WTC11 (cell line): ENCODE measurements around the gene VARS2. TPM values are rescaled to one million over a fixed set of nuclear protein-coding genes. Genes with fewer than 3 reads are reported as not detected.

Experiments
- ATAC-seq: fragments of 200-7000 bp; cut with Tn5 transposase; 2 replicates; pipeline ENCODE4 v1.10.0; 2021; ENCODE audit warnings: mild to moderate bottlenecking, moderate library complexity
- CTCF ChIA-PET: fragments of 300-600 bp; sonication (Branson Sonifier 250); formaldehyde crosslinking; loops from one replicate; lab custom pipeline; 2021; ENCODE audit warnings: antibody characterized with exemption; lab: Charles Lee
- POLR2A ChIA-PET: fragments of 350-600 bp; sonication (Branson Sonifier 250); formaldehyde crosslinking; loops from one replicate; lab custom pipeline; 2021; ENCODE audit warnings: antibody characterized with exemption; lab: Charles Lee
- DNase-seq: peaks from one replicate; pipeline ENCODE4 v3.0.0; 2021; ENCODE audit warnings: low spot score
- H3K27ac Mint-ChIP-seq: 2 replicates; pipeline ENCODE4 v1.8.0; 2021; ENCODE audit warnings: mixed read lengths
- H3K27me3 Mint-ChIP-seq: 2 replicates; pipeline ENCODE4 v1.8.0; 2021; ENCODE audit warnings: low read depth, mild to moderate bottlenecking, moderate library complexity, mixed read lengths
- H3K36me3 Mint-ChIP-seq: 2 replicates; pipeline ENCODE4 v1.8.0; 2021; ENCODE audit warnings: mixed read lengths
- H3K4me1 Mint-ChIP-seq: 2 replicates; pipeline ENCODE4 v1.8.0; 2022; ENCODE audit warnings: mixed read lengths
- H3K4me3 Mint-ChIP-seq: 2 replicates; pipeline ENCODE4 v1.8.0; 2021; ENCODE audit warnings: mild to moderate bottlenecking, moderate library complexity, mixed read lengths
- H3K9me3 Mint-ChIP-seq: 2 replicates; pipeline ENCODE4 v1.8.0; 2021; ENCODE audit warnings: mixed read lengths
- CREM ChIP-seq: sonication (generic); formaldehyde crosslinking; IDR thresholded peaks from 2 replicates; pipeline ENCODE4 v1.8.1; 2022; ENCODE audit warnings: mild to moderate bottlenecking, missing genetic modification reagents, moderate library complexity
- E2F4 ChIP-seq: sonication (generic); formaldehyde crosslinking; IDR thresholded peaks from 2 replicates; pipeline ENCODE4 v1.8.1; 2022; ENCODE audit warnings: low read depth, mild to moderate bottlenecking, moderate library complexity, missing genetic modification reagents, borderline replicate concordance
- ELF4 ChIP-seq: sonication (generic); formaldehyde crosslinking; IDR thresholded peaks from 2 replicates; pipeline ENCODE4 v1.8.1; 2022; ENCODE audit warnings: low read depth, mild to moderate bottlenecking, moderate library complexity, missing genetic modification reagents
- ETV6 ChIP-seq: sonication (generic); formaldehyde crosslinking; IDR thresholded peaks from 2 replicates; pipeline ENCODE4 v1.8.1; 2022; ENCODE audit warnings: mild to moderate bottlenecking, missing genetic modification reagents
- FOXJ3 ChIP-seq: sonication (generic); formaldehyde crosslinking; IDR thresholded peaks from 2 replicates; pipeline ENCODE4 v1.9.0; 2021; ENCODE audit warnings: missing genetic modification reagents, mild to moderate bottlenecking, borderline replicate concordance
- HMGA2 ChIP-seq: fragments of 250-450 bp; sonication (Bioruptor Pico); IDR thresholded peaks from 2 replicates; pipeline ENCODE4 v1.4.0; 2021; ENCODE audit warnings: mild to moderate bottlenecking, moderate library complexity
- HMGXB4 ChIP-seq: sonication (generic); formaldehyde crosslinking; IDR thresholded peaks from 2 replicates; pipeline ENCODE4 v1.8.1; 2023; ENCODE audit warnings: mild to moderate bottlenecking, moderate library complexity, missing genetic modification reagents
- IRF1 ChIP-seq: sonication (generic); formaldehyde crosslinking; IDR thresholded peaks from 2 replicates; pipeline ENCODE4 v1.8.0; 2023; ENCODE audit warnings: missing genetic modification reagents
- MXD4 ChIP-seq: fragments of 250-450 bp; sonication (Bioruptor Pico); IDR thresholded peaks from 2 replicates; pipeline ENCODE4 v1.8.0; 2021; ENCODE audit warnings: mild to moderate bottlenecking, moderate library complexity, borderline replicate concordance
- NFE2L1 ChIP-seq: sonication (generic); formaldehyde crosslinking; IDR thresholded peaks from 2 replicates; pipeline ENCODE4 v1.8.1; 2023; ENCODE audit warnings: missing genetic modification reagents
- NFYB ChIP-seq: sonication (generic); formaldehyde crosslinking; conservative IDR thresholded peaks from 2 replicates; pipeline ENCODE4 v1.8.0; 2022; ENCODE audit warnings: low read depth, missing genetic modification reagents
- NR1H2 ChIP-seq: sonication (generic); formaldehyde crosslinking; IDR thresholded peaks from 2 replicates; pipeline ENCODE4 v1.9.0; 2021; ENCODE audit warnings: mild to moderate bottlenecking, moderate library complexity, missing genetic modification reagents
- NR2C2 ChIP-seq: sonication (generic); formaldehyde crosslinking; IDR thresholded peaks from 2 replicates; pipeline ENCODE4 v1.8.0; 2022; ENCODE audit warnings: mild to moderate bottlenecking, missing genetic modification reagents
- PREB ChIP-seq: sonication (generic); formaldehyde crosslinking; IDR thresholded peaks from 2 replicates; pipeline ENCODE4 v1.8.1; 2022; ENCODE audit warnings: mild to moderate bottlenecking, missing genetic modification reagents, moderate library complexity, borderline replicate concordance
- PRRX2 ChIP-seq: fragments of 250-450 bp; sonication (Bioruptor Pico); IDR thresholded peaks from 2 replicates; pipeline ENCODE4 v1.8.0; 2021; ENCODE audit warnings: mild to moderate bottlenecking
- RELA ChIP-seq: sonication (generic); formaldehyde crosslinking; IDR thresholded peaks from 2 replicates; pipeline ENCODE4 v1.8.1; 2022; ENCODE audit warnings: missing genetic modification reagents, mild to moderate bottlenecking, borderline replicate concordance
- RORB ChIP-seq: fragments of 250-450 bp; sonication (Bioruptor Pico); IDR thresholded peaks from 2 replicates; pipeline ENCODE4 v1.9.0; 2021; ENCODE audit warnings: mild to moderate bottlenecking
- SP1 ChIP-seq: sonication (generic); formaldehyde crosslinking; conservative IDR thresholded peaks from 2 replicates; pipeline ENCODE4 v1.8.1; 2022; ENCODE audit warnings: missing genetic modification reagents
- TCF7 ChIP-seq: sonication (generic); formaldehyde crosslinking; IDR thresholded peaks from 2 replicates; pipeline ENCODE4 v1.8.0; 2022; ENCODE audit warnings: mild to moderate bottlenecking, low read depth, missing genetic modification reagents, moderate library complexity
- TP53 ChIP-seq: sonication (generic); formaldehyde crosslinking; IDR thresholded peaks from 2 replicates; pipeline ENCODE4 v1.8.1; 2023; ENCODE audit warnings: mild to moderate bottlenecking, missing genetic modification reagents
- ZBTB21 ChIP-seq: sonication (generic); formaldehyde crosslinking; IDR thresholded peaks from 2 replicates; pipeline ENCODE4 v1.8.1; 2023; ENCODE audit warnings: mild to moderate bottlenecking, missing genetic modification reagents, borderline replicate concordance
- ZNF138 ChIP-seq: sonication (generic); formaldehyde crosslinking; conservative IDR thresholded peaks from 2 replicates; pipeline ENCODE4 v1.8.1; 2022; ENCODE audit warnings: mild to moderate bottlenecking, moderate library complexity, missing genetic modification reagents
- ZNF281 ChIP-seq: sonication (generic); formaldehyde crosslinking; IDR thresholded peaks from 2 replicates; pipeline ENCODE4 v1.8.0; 2023; ENCODE audit warnings: mild to moderate bottlenecking, missing genetic modification reagents
- ZNF317 ChIP-seq: sonication (generic); formaldehyde crosslinking; IDR thresholded peaks from 2 replicates; pipeline ENCODE4 v1.8.1; 2023; ENCODE audit warnings: low read depth, mild to moderate bottlenecking, moderate library complexity, missing genetic modification reagents, borderline replicate concordance
- ZNF532 ChIP-seq: fragments of 250-450 bp; sonication (Bioruptor Pico); IDR thresholded peaks from 2 replicates; pipeline ENCODE4 v1.9.0; 2021; ENCODE audit warnings: mild to moderate bottlenecking, borderline replicate concordance
- ZNF671 ChIP-seq: fragments of 250-450 bp; sonication (Bioruptor Pico); IDR thresholded peaks from 2 replicates; pipeline ENCODE4 v1.8.0; 2021; ENCODE audit warnings: mild to moderate bottlenecking
- total RNA-seq: library from RNA; stranded (reverse); gene quantifications from 3 replicates; pipeline ENCODE4 v1.2.3, GENCODE V29; 2021

The VARS2 gene
- total RNA-seq, 1 experiment from 2014 or later = 65.6 TPM

- H3K27me3 Mint-ChIP-seq = no peaks in the 10 kb centered on the region; the same call in 1 of the 2 replicates
- H3K27ac Mint-ChIP-seq = no peak overlapping the region
- TF ChIP-seq PRRX2 (CRISPR knock-in tag) (no peak), NR1H2 (CRISPR knock-in tag) (no peak), E2F4 (CRISPR knock-in tag) (no peak), ZNF138 (CRISPR knock-in tag) (no peak), NR2C2 (no peak), IRF1 (no peak), ZNF671 (CRISPR knock-in tag) (no peak), TP53 (no peak), ELF4 (CRISPR knock-in tag) (no peak), RELA (no peak), PREB (CRISPR knock-in tag) (no peak), RORB (CRISPR knock-in tag) (no peak), NFYB (CRISPR knock-in tag) (no peak), ZNF281 (CRISPR knock-in tag) (no peak), ZBTB21 (no peak), NFE2L1 (CRISPR knock-in tag) (no peak), FOXJ3 (CRISPR knock-in tag) (no peak)
- ChIA-PET POLR2A (no interaction called here), CTCF (interaction anchor here (0.9 to 2.5 kb wide), 2 partner anchors 132 to 149 kb away, joined by 4 to 11 read pairs; no protein-coding TSS in a partner anchor)
- ATAC-seq = no peak
- H3K4me3 Mint-ChIP-seq = no peak overlapping the region
- peaks cover 39% of the 10 kb centered on the region for H3K4me1 Mint-ChIP-seq
- DNase-seq = no peak
- H3K9me3 Mint-ChIP-seq = no peaks in the 10 kb centered on the region
- H3K36me3 Mint-ChIP-seq = no peaks in the 10 kb centered on the region
Measured at GRCh38 chr6:30938730-30939129, 24.7 kb downstream of the VARS2 start.

GRCh38 chr6:30939473-30939872 is 25.4 kb downstream of the VARS2 start:
- Mint-ChIP-seq H3K4me1 (peaks cover 39% of the 10 kb centered on the region), H3K9me3 (no peaks in the 10 kb centered on the region), H3K27ac (no peak overlapping the region), H3K27me3 (no peaks in the 10 kb centered on the region; the same call in 1 of the 2 replicates), H3K36me3 (no peaks in the 10 kb centered on the region), H3K4me3 (no peak overlapping the region)
- POLR2A ChIA-PET = no interaction called here
- ATAC-seq (no peak), DNase-seq (no peak)
- CTCF ChIA-PET = interaction anchor here (1.3 to 4.7 kb wide), 5 partner anchors 25 to 148 kb away, joined by 4 to 50 read pairs (median 28); partner anchors contain the start of gene VARS2
- TF ChIP-seq TP53 = no peak
- no peak for TF ChIP-seq SP1 (CRISPR knock-in tag)
- TF ChIP-seq CREM (CRISPR knock-in tag) = no peak
- TF ChIP-seq TCF7 = no peak
- TF ChIP-seq HMGXB4 (CRISPR knock-in tag) = no peak
- no peak for TF ChIP-seq HMGA2 (CRISPR knock-in tag)
- TF ChIP-seq ETV6 (CRISPR knock-in tag) = no peak
- no peak for TF ChIP-seq MXD4
- no peak for TF ChIP-seq ZNF317 (CRISPR knock-in tag)
- no peak for TF ChIP-seq ZNF532 (CRISPR knock-in tag)
